ENCODE measurements around the gene MYO3B. TPM values are rescaled to one million over a fixed set of nuclear protein-coding genes. Genes with fewer than 3 reads are reported as not detected.

MYO3B gene
- total RNA-seq, 1 experiment from 2014 or later = 0.50 TPM

GRCh38 chr2:170238776-170239175 lies 60.8 kb downstream of the MYO3B start (continued):
- no peak for TF ChIP-seq ATF2 (CRISPR knock-in tag; IDR thresholded peaks at IDR 0.05; ENCODE audit: borderline replicate concordance, low read depth)

- DNase-seq (ENCODE audit: low spot score) (no peak), ATAC-seq (no peak)
- H3K36me3 Mint-ChIP-seq = no peaks in the 10 kb centered on the region
- no peaks in the 10 kb centered on the region; the same call in 1 of the 2 replicates for H3K27me3 Mint-ChIP-seq (ENCODE audit: low read depth)
- H3K9me3 Mint-ChIP-seq = peaks cover 4% of the 10 kb centered on the region; the same call in 1 of the 2 replicates
- H3K4me1 Mint-ChIP-seq = peaks cover 35% of the 10 kb centered on the region
- TF ChIP-seq ZNF396 (CRISPR knock-in tag; IDR thresholded peaks at IDR 0.05; ENCODE audit: borderline replicate concordance) (no peak), FOXP4 (CRISPR knock-in tag; IDR thresholded peaks at IDR 0.05) (no peak)
- CTCF ChIA-PET = interaction anchor here (1.0 kb wide), 1 partner anchor 575 kb away, joined by 4 read pairs; no protein-coding TSS in a partner anchor
- H3K27ac Mint-ChIP-seq = no peak overlapping the region
- POLR2A ChIA-PET = no interaction called here
- H3K4me3 Mint-ChIP-seq = no peak overlapping the region
Observed at GRCh38 chr2:170240629-170241028, 62.7 kb downstream of the MYO3B start.

- POLR2A ChIA-PET = no interaction called here
Observed at GRCh38 chr2:170241756-170242155, 63.8 kb downstream of the MYO3B start.

More at GRCh38 chr2:170241756-170242155, 63.8 kb downstream of the MYO3B start:
- DNase-seq (ENCODE audit: low spot score) = no peak
- no peak overlapping the region for H3K27ac Mint-ChIP-seq
- H3K4me1 Mint-ChIP-seq = peaks cover 24% of the 10 kb centered on the region
- no peak overlapping the region for H3K4me3 Mint-ChIP-seq
- H3K27me3 Mint-ChIP-seq (ENCODE audit: low read depth) = no peaks in the 10 kb centered on the region; the same call in 1 of the 2 replicates
- H3K9me3 Mint-ChIP-seq = peaks cover 4% of the 10 kb centered on the region; the same call in 1 of the 2 replicates
- H3K36me3 Mint-ChIP-seq = no peaks in the 10 kb centered on the region
- no peak for ATAC-seq
- CTCF ChIA-PET = no interaction called here
- no peak for TF ChIP-seq AR (CRISPR knock-in tag; IDR thresholded peaks at IDR 0.05)
- TF ChIP-seq ZNF425 (CRISPR knock-in tag; conservative IDR thresholded peaks at IDR 0.05) = no peak
- no peak for TF ChIP-seq TEAD1 (CRISPR knock-in tag; IDR thresholded peaks at IDR 0.05)
- no peak for TF ChIP-seq GABPB1 (CRISPR knock-in tag; IDR thresholded peaks at IDR 0.05)
- no peak for TF ChIP-seq SMAD4 (CRISPR knock-in tag; IDR thresholded peaks at IDR 0.05)
- TF ChIP-seq KAT7 (CRISPR knock-in tag; IDR thresholded peaks at IDR 0.05; ENCODE audit: borderline replicate concordance) = no peak
- TF ChIP-seq ATF1 (CRISPR knock-in tag; IDR thresholded peaks at IDR 0.05) = no peak
- no peak for TF ChIP-seq ERG (CRISPR knock-in tag; IDR thresholded peaks at IDR 0.05)

All from WTC11 (cell line).